OCI-LY1 (cell line): Measurements from ENCODE around the gene DCUN1D2.

ENCODE experiments used
- CTCF ChIP-seq: fragments of 200-600 bp; sonication (generic), shearing (Covaris generic); IDR thresholded peaks from 2 replicates; pipeline ENCODE4 v1.5.1; 2017; ENCODE audit warnings: mild to moderate bottlenecking, antibody characterized with exemption, low read length, moderate library complexity, mixed read lengths
- EZH2 ChIP-seq: fragments of 200-600 bp; sonication (generic), shearing (Covaris generic); IDR thresholded peaks from 2 replicates; pipeline ENCODE4 v1.8.0; 2017; ENCODE audit warnings: borderline replicate concordance, mixed run types, mild to moderate bottlenecking, antibody characterized with exemption, low read length, moderate library complexity, mixed read lengths

GRCh38 chr13:113419531-113420193 lies 70.8 kb downstream of the DCUN1D2 start:
- TF ChIP-seq CTCF = no peak
- no peak for TF ChIP-seq EZH2
